Heart left ventricle (tissue), 16 donors: ENCODE results near the gene KREMEN2. TPM values are rescaled to one million over a fixed set of nuclear protein-coding genes. Genes with fewer than 3 reads are reported as not detected.

Source experiments
- ATAC-seq, 4 donors: fragments of 200-7000 bp; cut with Tn5 transposase; one replicate each; pipeline ENCODE4 v1.9.1; 2020 to 2022; ENCODE audit warnings: moderate library complexity in 4 of 4, mild to moderate bottlenecking in 3 of 4, moderate number of reproducible peaks in 1 of 4
- DNase-seq, 5 donors: peaks; one replicate each; pipeline ENCODE4 v3.0.0-alpha.2; 2020
- H3K27ac ChIP-seq, 12 donors: fragments of 200-600 bp; sonication (generic) in 4 of 12; one replicate each; pipeline versions ENCODE4 v1.5.0 to v1.8.0; 2016 to 2022; ENCODE audit warnings: mild to moderate bottlenecking in 2 of 12
- H3K27me3 ChIP-seq, 9 donors: fragments of 200-600 bp; sonication (generic) in 2 of 9; one replicate each; pipeline versions ENCODE4 v1.5.1 to v1.8.0; 2016 to 2022; ENCODE audit warnings: mild to moderate bottlenecking in 3 of 9
- H3K36me3 ChIP-seq, 9 donors: fragments of 200-600 bp; sonication (generic) in 2 of 9; one replicate each; pipeline versions ENCODE4 v1.5.0 to v1.8.0; 2018 to 2022; ENCODE audit warnings: mild to moderate bottlenecking in 2 of 9
- H3K4me1 ChIP-seq, 12 donors: fragments of 200-600 bp; sonication (generic) in 4 of 12; one replicate each; pipeline versions ENCODE4 v1.5.0 to v1.8.0; 2016 to 2022; ENCODE audit warnings: mild to moderate bottlenecking in 3 of 12
- H3K4me3 ChIP-seq, 12 donors: fragments of 200-600 bp; sonication (generic) in 4 of 12; one replicate each; pipeline versions ENCODE4 v1.5.0 to v1.8.0; 2017 to 2022; ENCODE audit warnings: mild to moderate bottlenecking in 9 of 12, moderate library complexity in 4 of 12
- H3K9me3 ChIP-seq, 12 donors: fragments of 200-600 bp; sonication (generic) in 4 of 12; one replicate each; pipeline versions ENCODE4 v1.5.0 to v1.8.0; 2016 to 2022; ENCODE audit warnings: mild to moderate bottlenecking in 1 of 12
- POLR2A ChIP-seq, 2 donors: fragments of 450-650 bp; IDR thresholded peaks; one replicate each; pipeline ENCODE4 v1.6.1; 2017; ENCODE audit warnings: antibody characterized with exemption in 2 of 2, mild to moderate bottlenecking in 2 of 2, moderate library complexity in 2 of 2
- WGBS, 4 donors: extraction: QIAGEN DNeasy Blood & Tissue Kit in 2 of 4; methylation state at CpG; one replicate each; pipeline versions ENCODE4 v1.1.5 to v1.1.7; 2013 to 2018; 5-methylcytosine and 5-hydroxymethylcytosine counted together
- intact Hi-C, 10 donors: fragments of 100-400 bp; cut with DNase I; formaldehyde crosslinking; loops; one replicate each; pipeline versions ENCODE4 v1.11.1 to v1.14.2; 2022
- polyA plus RNA-seq, 2 donors: library from polyadenylated mRNA; stranded (reverse); fragments of 200-250 nt; gene quantifications; one replicate each; pipeline ENCODE4 v1.2.3, GENCODE V29; 2013
- total RNA-seq, 9 donors: library from RNA; depleted of rRNA in 2 of 9; stranded (reverse); fragments of >200 nt in 2 of 9; fragmentation: NEBNext Ultra II Directional in 3 of 9; extraction: Animal tissue kit (Norgen Biotek cat#: 25700) in 3 of 9; gene quantifications; one replicate each; pipeline versions ENCODE4 v1.1.0 to v1.2.4, GENCODE V29; 2016 to 2023
- TF ChIP-seq, protein P1 (sequence below), 12 donors: fragments of 200-600 bp; sonication (generic) in 4 of 12; IDR thresholded peaks; one replicate each; pipeline versions ENCODE4 v1.5.0 to v1.8.0; 2018 to 2022; ENCODE audit warnings: antibody characterized with exemption in 12 of 12, mild to moderate bottlenecking in 5 of 12
- donor health status: ischemic (EF 13 %, LVEDD 7.1; RV severe dilation, severe dysfunction).
- donor health status: healthy with polysubstance abuse.
- donor health status: DM: no; HTN: yes; CAD: no.
- donor health status: DM: no; HTN: no; CAD: no.
- donor health status: ischemic (EF 25% LVEDD 6.9; RV normal size, moderate dysfunction).
- donor health status: ischemic (EF 25% LVEDD 5.7; RV mildly dilated, moderate dysfunction).
- donor health status: healthy.
- donor health status: DM: yes; HTN: yes; CAD: no.
- donor health status: ischemic (EF 35%, LVEDD 5.7; RV mildly dilated, moderate dysfunction).
- donor health status: nonischemic (EF 11% LVEDD 7.7; RV severe dilation, severe dysfunction).
- donor health status: DM: yes; HTN: yes; CAD: no.
- donor health status: PGD.
- donor health status: ischemic (EF 29% LVEDD 5.4; RV normal size, mild dysfunction).
- donor health status: nonischemic (EF 23%, LVEDD 6.1; RV moderate dilation, normal function).

KREMEN2 gene
- total and polyA plus RNA-seq, 11 donors, result 0.27 TPM; not detected in 10

GRCh38 chr16:2976201-2976600, 12.1 kb downstream of the KREMEN2 start:
- H3K9me3 ChIP-seq, result no peaks in the 10 kb centered on the region
- 94 to 96% (median 94%) methylated on average over 5 to 7 of the region's 7 CpGs for WGBS, 4 donors
- peaks cover 0 to 22% (median 10%) of the 10 kb centered on the region in 12 donors for H3K4me1 ChIP-seq
- DNase-seq (no peak), ATAC-seq (no peak)
- intact Hi-C loops, result no loop called here
- peaks cover 0 to 21% (median 0%) of the 10 kb centered on the region in 9 donors for H3K36me3 ChIP-seq
- TF ChIP-seq POLR2A (IDR thresholded peaks at IDR 0.05), result no peak
- TF ChIP-seq, protein P1, sequence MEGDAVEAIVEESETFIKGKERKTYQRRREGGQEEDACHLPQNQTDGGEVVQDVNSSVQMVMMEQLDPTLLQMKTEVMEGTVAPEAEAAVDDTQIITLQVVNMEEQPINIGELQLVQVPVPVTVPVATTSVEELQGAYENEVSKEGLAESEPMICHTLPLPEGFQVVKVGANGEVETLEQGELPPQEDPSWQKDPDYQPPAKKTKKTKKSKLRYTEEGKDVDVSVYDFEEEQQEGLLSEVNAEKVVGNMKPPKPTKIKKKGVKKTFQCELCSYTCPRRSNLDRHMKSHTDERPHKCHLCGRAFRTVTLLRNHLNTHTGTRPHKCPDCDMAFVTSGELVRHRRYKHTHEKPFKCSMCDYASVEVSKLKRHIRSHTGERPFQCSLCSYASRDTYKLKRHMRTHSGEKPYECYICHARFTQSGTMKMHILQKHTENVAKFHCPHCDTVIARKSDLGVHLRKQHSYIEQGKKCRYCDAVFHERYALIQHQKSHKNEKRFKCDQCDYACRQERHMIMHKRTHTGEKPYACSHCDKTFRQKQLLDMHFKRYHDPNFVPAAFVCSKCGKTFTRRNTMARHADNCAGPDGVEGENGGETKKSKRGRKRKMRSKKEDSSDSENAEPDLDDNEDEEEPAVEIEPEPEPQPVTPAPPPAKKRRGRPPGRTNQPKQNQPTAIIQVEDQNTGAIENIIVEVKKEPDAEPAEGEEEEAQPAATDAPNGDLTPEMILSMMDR (IDR thresholded peaks at IDR 0.05), result no peak
- no peak overlapping the region for H3K4me3 ChIP-seq
- H3K27ac ChIP-seq, result no peak overlapping the region
- peaks cover 0 to 12% (median 4%) of the 10 kb centered on the region in 9 donors for H3K27me3 ChIP-seq

GRCh38 chr16:2976673-2977072, 12.6 kb downstream of the KREMEN2 start:
- Histone ChIP-seq H3K36me3 (peaks cover 0 to 21% (median 0%) of the 10 kb centered on the region in 9 donors), H3K4me1 (peaks cover 0 to 23% (median 12%) of the 10 kb centered on the region in 12 donors), H3K4me3 (no peak overlapping the region), H3K27ac (no peak overlapping the region), H3K9me3 (no peaks in the 10 kb centered on the region), H3K27me3 (peaks cover 0 to 12% (median 4%) of the 10 kb centered on the region in 9 donors)
- WGBS, 4 donors, result 91 to 98% (median 95%) methylated on average over 8 to 15 of the region's 15 CpGs
- ATAC-seq (no peak), DNase-seq (no peak)
- intact Hi-C loops, result no loop called here
- TF ChIP-seq POLR2A (IDR thresholded peaks at IDR 0.05), result no peak
- TF ChIP-seq, protein P1 (IDR thresholded peaks at IDR 0.05), result no peak

- no peak overlapping the region for H3K27ac ChIP-seq
- H3K36me3 ChIP-seq, result peaks cover 0 to 14% (median 0%) of the 10 kb centered on the region in 9 donors
- intact Hi-C loops, result no loop called here
- peaks cover 0 to 12% (median 4%) of the 10 kb centered on the region in 9 donors for H3K27me3 ChIP-seq
- ATAC-seq (no peak), DNase-seq (no peak)
- no peak for TF ChIP-seq POLR2A (IDR thresholded peaks at IDR 0.05)
- TF ChIP-seq, protein P1 (IDR thresholded peaks at IDR 0.05), result no peak
- no peak overlapping the region for H3K4me3 ChIP-seq
- 85 to 91% (median 90%) methylated on average over 4 to 6 of the region's 6 CpGs for WGBS, 4 donors
- peaks cover 0 to 23% (median 12%) of the 10 kb centered on the region in 12 donors for H3K4me1 ChIP-seq
- H3K9me3 ChIP-seq, result no peaks in the 10 kb centered on the region
These were observed 13.4 kb downstream of the KREMEN2 start for GRCh38 chr16:2977440-2977839.

DNA sequence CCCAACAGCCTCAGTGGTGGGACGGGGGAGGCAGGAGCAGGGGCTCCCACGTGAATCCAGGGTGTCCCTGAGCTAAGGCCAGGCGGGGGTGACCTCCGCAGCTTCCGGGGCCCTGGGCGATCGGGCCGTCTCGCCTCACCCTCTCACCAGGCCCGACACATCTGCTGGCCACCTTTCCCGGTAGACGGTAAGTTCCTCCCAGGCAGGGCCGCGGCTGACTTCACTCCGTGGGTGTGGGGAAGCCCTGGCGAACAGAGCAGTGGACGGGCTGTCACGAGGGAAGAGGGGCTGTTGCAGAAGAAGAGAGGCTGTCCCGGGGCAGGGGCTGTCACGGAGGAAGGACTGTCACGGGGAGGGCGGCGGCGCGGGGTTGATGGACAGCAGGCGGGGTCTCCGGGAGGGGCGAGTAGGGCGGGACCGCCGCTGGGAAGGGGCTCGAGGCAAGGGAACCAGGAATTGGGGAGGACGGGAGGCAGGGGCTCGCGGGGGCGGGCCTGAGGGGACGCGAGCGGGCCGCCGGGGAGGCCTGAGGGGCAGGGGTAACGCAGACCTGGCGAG, 15.7 kb downstream of the KREMEN2 start:
- Histone ChIP-seq H3K4me3 (peak overlapping the region; percentile 58 to 93 (median 78)), H3K4me1 (peaks cover 0 to 30% (median 23%) of the 10 kb centered on the region in 12 donors), H3K27ac (peak overlapping the region in 1 of 12 donors; percentile 94), H3K27me3 (peaks cover 0 to 12% (median 4%) of the 10 kb centered on the region in 9 donors), H3K9me3 (no peaks in the 10 kb centered on the region), H3K36me3 (peaks cover 0 to 4% (median 0%) of the 10 kb centered on the region in 9 donors)
- no peak for TF ChIP-seq POLR2A (IDR thresholded peaks at IDR 0.05)
- TF ChIP-seq, protein P1 (IDR thresholded peaks at IDR 0.05), result no peak
- ATAC-seq (no peak), DNase-seq (no peak)
- WGBS, 4 donors, result 5 to 7% (median 6%) methylated on average over 36 to 43 of the region's 43 CpGs
- intact Hi-C loops, result loop anchor here in 1 of 10 donors (2.0 to 5.0 kb wide), 2 partner anchors 53 to 67 kb away; partner anchors contain the start of gene FLYWCH1
